ENCODE measurements around the gene SLC15A4. TPM values are rescaled to one million over a fixed set of nuclear protein-coding genes. Genes with fewer than 3 reads are reported as not detected.

SLC15A4 gene
- total and polyA plus RNA-seq, 9 of the 15 experiments (the other 6 are each of a cell fraction or from before 2014, with no cell fraction given): 5.5 to 20.8 (median 10.1) TPM

- intact Hi-C loops (cut with micrococcal nuclease): no loop called here
- BruUV-seq (replicated peaks): no TSS peak
- H3K9me1 ChIP-seq (ENCODE audit: control insufficient read depth, insufficient read depth, low read length): no peaks in the 10 kb centered on the region
These were observed 62.4 kb downstream of the SLC15A4 start for GRCh38 chr12:128761379-128761790.

More at GRCh38 chr12:128761379-128761790, 62.4 kb downstream of the SLC15A4 start:
- ChIA-PET CTCF (ENCODE audit: low intra/inter-chr PET ratio) (no interaction called here), POLR2A (no interaction called here)
- Histone ChIP-seq H3K9me3 (replicated peaks; ENCODE audit: control insufficient read depth, insufficient read depth, low read depth, low read length) (no peaks in the 10 kb centered on the region), H3K27me3 (ENCODE audit: control insufficient read depth in 2 of 2, insufficient read depth in 2 of 2, low read length in 2 of 2) (peaks cover 14 to 45% of the 10 kb centered on the region in 2 experiments), H3K9ac (ENCODE audit: insufficient read depth in 1 of 2, low read depth in 2 of 2, low read length in 2 of 2) (no peak overlapping the region), H3K4me2 (ENCODE audit: insufficient read depth, low read length) (no peak overlapping the region), H2AFZ (ENCODE audit: low read depth, low read length) (no peak overlapping the region), H3K36me3 (ENCODE audit: control insufficient read depth, insufficient read depth, low read length) (no peaks in the 10 kb centered on the region), H3K27ac (ENCODE audit: extremely low read depth, low read depth, low read length) (no peak overlapping the region), H4K20me1 (replicated peaks; ENCODE audit: control insufficient read depth, insufficient read depth, low read length) (no peaks in the 10 kb centered on the region; the same call in 1 of the 2 replicates), H3K79me2 (ENCODE audit: control insufficient read depth, insufficient read depth, low read length) (no peaks in the 10 kb centered on the region), H3K4me1 (replicated peaks in 1 of 2; ENCODE audit: control insufficient read depth in 2 of 2, insufficient read depth in 2 of 2, low read length in 2 of 2) (no peaks in the 10 kb centered on the region), H3K4me3 (no peak overlapping the region)
- TF ChIP-seq ASH1L (IDR thresholded peaks at IDR 0.05; ENCODE audit: borderline replicate concordance, low read depth, partially characterized antibody): no peak
- TF ChIP-seq, protein P1, sequence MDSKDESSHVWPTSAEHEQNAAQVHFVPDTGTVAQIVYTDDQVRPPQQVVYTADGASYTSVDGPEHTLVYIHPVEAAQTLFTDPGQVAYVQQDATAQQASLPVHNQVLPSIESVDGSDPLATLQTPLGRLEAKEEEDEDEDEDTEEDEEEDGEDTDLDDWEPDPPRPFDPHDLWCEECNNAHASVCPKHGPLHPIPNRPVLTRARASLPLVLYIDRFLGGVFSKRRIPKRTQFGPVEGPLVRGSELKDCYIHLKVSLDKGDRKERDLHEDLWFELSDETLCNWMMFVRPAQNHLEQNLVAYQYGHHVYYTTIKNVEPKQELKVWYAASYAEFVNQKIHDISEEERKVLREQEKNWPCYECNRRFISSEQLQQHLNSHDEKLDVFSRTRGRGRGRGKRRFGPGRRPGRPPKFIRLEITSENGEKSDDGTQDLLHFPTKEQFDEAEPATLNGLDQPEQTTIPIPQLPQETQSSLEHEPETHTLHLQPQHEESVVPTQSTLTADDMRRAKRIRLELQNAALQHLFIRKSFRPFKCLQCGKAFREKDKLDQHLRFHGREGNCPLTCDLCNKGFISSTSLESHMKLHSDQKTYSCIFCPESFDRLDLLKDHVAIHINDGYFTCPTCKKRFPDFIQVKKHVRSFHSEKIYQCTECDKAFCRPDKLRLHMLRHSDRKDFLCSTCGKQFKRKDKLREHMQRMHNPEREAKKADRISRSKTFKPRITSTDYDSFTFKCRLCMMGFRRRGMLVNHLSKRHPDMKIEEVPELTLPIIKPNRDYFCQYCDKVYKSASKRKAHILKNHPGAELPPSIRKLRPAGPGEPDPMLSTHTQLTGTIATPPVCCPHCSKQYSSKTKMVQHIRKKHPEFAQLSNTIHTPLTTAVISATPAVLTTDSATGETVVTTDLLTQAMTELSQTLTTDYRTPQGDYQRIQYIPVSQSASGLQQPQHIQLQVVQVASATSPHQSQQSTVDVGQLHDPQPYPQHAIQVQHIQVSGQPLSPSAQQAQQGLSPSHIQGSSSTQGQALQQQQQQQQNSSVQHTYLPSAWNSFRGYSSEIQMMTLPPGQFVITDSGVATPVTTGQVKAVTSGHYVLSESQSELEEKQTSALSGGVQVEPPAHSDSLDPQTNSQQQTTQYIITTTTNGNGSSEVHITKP (IDR thresholded peaks at IDR 0.05; ENCODE audit: partially characterized antibody): peak; percentile 20
- WGBS (ENCODE audit: insufficient coverage, low coverage, missing lambda C conversion rate): 0% methylated on average over 4 of the region's 4 CpGs
- in situ Hi-C loops (cut with MboI): no loop called here
- no peak for ATAC-seq
- FAIRE-seq: no peak
- no peak for DNase-seq (ENCODE audit: extremely low read depth in 1 of 4, low spot score in 3 of 4)
